HG03354 (cell line): ENCODE measurements around the gene CYBA.
A peak's percentile ranks its signal among the peaks of the same experiment; 100 is the strongest.
"Not testable (repeated sequence)": the region's sequence is repeated elsewhere in the genome, so short reads cannot be mapped to it uniquely, and the experiment has no call there.

Source experiments
- ATAC-seq: cut with Tn5 transposase; IDR thresholded peaks from one replicate; pipeline ENCODE4 v1.9.1; 2021; ENCODE audit warnings: mild to moderate bottlenecking; ENCODE audit not compliant: unreplicated experiment, poor library complexity, severe bottlenecking

CYBA gene

GRCh38 chr16:88686439-88687253, 35.8 kb upstream of the CYBA start, which contains the start of gene SNAI3:
SNAI3 (minus strand) TSS chr16:88686507; CDS start chr16:88686406, 101 bp downstream.
- peak; percentile 77 for ATAC-seq

GRCh38 chr16:88686062-88686438, 35.2 kb upstream of the CYBA start:
- peak; percentile 3 for ATAC-seq

- no peak for ATAC-seq
Measured at GRCh38 chr16:88685156-88686061, 34.6 kb upstream of the CYBA start.

- ATAC-seq: no peak
Measured at GRCh38 chr16:88684569-88685155, 33.8 kb upstream of the CYBA start.

GRCh38 chr16:88681709-88682451, 31.0 kb upstream of the CYBA start:
- ATAC-seq: peak; percentile 79

GRCh38 chr16:88681084-88681680, 30.3 kb upstream of the CYBA start:
- ATAC-seq: peak; percentile 13

- no peak for ATAC-seq
Measured at GRCh38 chr16:88680554-88681083, 29.8 kb upstream of the CYBA start.

GRCh38 chr16:88678224-88678979, 27.5 kb upstream of the CYBA start:
- no peak for ATAC-seq

GRCh38 chr16:88677721-88678120, 26.9 kb upstream of the CYBA start:
- no peak for ATAC-seq

GRCh38 chr16:88676502-88677242, 25.8 kb upstream of the CYBA start:
- ATAC-seq: no peak

GRCh38 chr16:88673716-88674379, 23.0 kb upstream of the CYBA start:
- no peak for ATAC-seq

GRCh38 chr16:88672776-88673175, 21.9 kb upstream of the CYBA start:
- ATAC-seq: no peak

- ATAC-seq: no peak
Measured at GRCh38 chr16:88671806-88672205, 21.0 kb upstream of the CYBA start.

- ATAC-seq: no peak
Measured at GRCh38 chr16:88669980-88670379, 19.1 kb upstream of the CYBA start.

GRCh38 chr16:88669493-88669892, 18.6 kb upstream of the CYBA start:
- ATAC-seq: not testable (repeated sequence)

- no peak for ATAC-seq
Measured at GRCh38 chr16:88667461-88667860, 16.6 kb upstream of the CYBA start.

GRCh38 chr16:88665570-88665969, 14.7 kb upstream of the CYBA start:
- no peak for ATAC-seq
